Gastroesophageal sphincter (tissue), 4 donors: ENCODE measurements around the gene KLF13. TPM values are rescaled to one million over a fixed set of nuclear protein-coding genes. Genes with fewer than 3 reads are reported as not detected.

ENCODE experiments used
- ATAC-seq: fragments of 150-250 bp; one replicate; pipeline ENCODE4 v1.9.1; 2016; ENCODE audit warnings: mild to moderate bottlenecking, moderate library complexity
- H3K27ac ChIP-seq, 4 donors: fragments of 200-600 bp; sonication (generic) in 3 of 4; 1 replicate in 3 of 4; 2 replicates in 1 of 4; pipeline ENCODE4 v1.5.1; 2016 to 2019
- H3K27me3 ChIP-seq: fragments of 200-600 bp; sonication (generic); one replicate; pipeline ENCODE4 v1.5.1; 2019
- H3K36me3 ChIP-seq, 2 donors: fragments of 200-600 bp; sonication (generic); one replicate each; pipeline ENCODE4 v1.5.1; 2019; ENCODE audit warnings: control low read depth in 1 of 2
- H3K4me1 ChIP-seq, 3 donors: fragments of 200-600 bp; sonication (generic); 1 replicate in 2 of 3; 2 replicates in 1 of 3; pipeline ENCODE4 v1.5.1; 2016 to 2019; ENCODE audit warnings: control low read depth in 2 of 3
- H3K4me3 ChIP-seq, 2 donors: fragments of 200-600 bp; sonication (generic); one replicate each; pipeline ENCODE4 v1.5.1; 2019; ENCODE audit warnings: mild to moderate bottlenecking in 1 of 2, moderate library complexity in 1 of 2
- H3K9me3 ChIP-seq, 3 donors: fragments of 200-600 bp; sonication (generic); one replicate each; pipeline ENCODE4 v1.5.1; 2017 to 2019; ENCODE audit warnings: control low read depth in 2 of 3
- EP300 ChIP-seq: sonication (generic); formaldehyde crosslinking; IDR thresholded peaks from one replicate; pipeline ENCODE4 v1.6.1; 2017; ENCODE audit warnings: antibody characterized with exemption, mild to moderate bottlenecking
- POLR2A ChIP-seq, 2 donors: fragments of 450-650 bp; IDR thresholded peaks; one replicate each; pipeline ENCODE4 v1.6.1; 2017; ENCODE audit warnings: antibody characterized with exemption in 2 of 2, mild to moderate bottlenecking in 2 of 2, moderate library complexity in 1 of 2
- POLR2AphosphoS5 ChIP-seq: sonication (generic); formaldehyde crosslinking; IDR thresholded peaks from one replicate; pipeline ENCODE4 v1.6.1; 2017; ENCODE audit warnings: antibody characterized with exemption
- WGBS, 2 donors: methylation state at CpG; one replicate each; pipeline ENCODE4 v1.1.5; 2018; ENCODE audit warnings: low coverage in 1 of 2; 5-methylcytosine and 5-hydroxymethylcytosine counted together
- total RNA-seq, 4 donors: library from RNA; depleted of rRNA; stranded (reverse); fragments of >200 nt; gene quantifications; one replicate each; pipeline ENCODE4 v1.1.0, GENCODE V29; 2016
- TF ChIP-seq, protein P1 (sequence below), 4 experiments: fragments of 200-600 bp in 2 of 4; fragments of 450-650 bp in 2 of 4; sonication (generic) in 1 of 4; IDR thresholded peaks; one replicate each; pipeline ENCODE4 v1.5.1; 2017 to 2019; ENCODE audit warnings: antibody characterized with exemption in 4 of 4, mild to moderate bottlenecking in 2 of 4, moderate library complexity in 2 of 4

The KLF13 gene
- total RNA-seq, 4 donors from 2014 or later, result 49.7 to 106 (median 76.1) TPM

DNA sequence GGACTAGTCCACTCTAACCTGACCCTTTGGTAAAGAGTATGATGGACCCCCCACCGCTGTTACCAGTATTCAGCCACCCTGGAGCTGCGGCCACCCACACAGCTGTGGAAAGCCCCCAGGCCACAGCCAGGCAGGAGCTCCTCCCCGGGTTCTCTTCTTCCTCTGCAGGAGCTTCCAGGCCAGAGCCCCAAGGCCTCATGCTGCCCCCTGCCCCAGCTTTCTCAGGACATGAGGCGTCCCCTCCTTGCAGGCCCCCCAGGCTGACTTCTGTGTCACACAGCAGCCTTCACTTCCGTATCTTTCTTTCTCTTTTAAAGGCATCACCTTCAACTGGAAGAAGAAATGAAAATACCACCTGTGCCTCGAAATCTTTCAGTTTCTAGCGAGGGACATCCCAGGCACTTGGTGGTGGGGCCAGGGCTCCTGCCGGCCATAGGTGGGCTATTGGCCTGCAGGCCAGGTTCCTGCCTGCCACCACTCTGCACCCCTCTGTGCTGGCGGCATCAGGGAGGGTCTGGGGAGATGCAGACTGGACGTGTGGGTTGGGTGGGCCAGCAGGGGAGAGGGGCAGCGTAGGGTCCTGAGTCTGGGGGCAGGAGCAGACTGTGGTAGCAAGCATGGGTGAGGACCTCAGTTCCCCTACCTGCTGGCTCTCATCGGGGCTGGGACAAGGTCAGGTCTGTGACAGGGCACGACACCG is 19.9 kb downstream of the KLF13 start:
- TF ChIP-seq EP300 (no peak), POLR2A (IDR thresholded peaks at IDR 0.05) (no peak), POLR2AphosphoS5 (no peak)
- TF ChIP-seq, protein P1, sequence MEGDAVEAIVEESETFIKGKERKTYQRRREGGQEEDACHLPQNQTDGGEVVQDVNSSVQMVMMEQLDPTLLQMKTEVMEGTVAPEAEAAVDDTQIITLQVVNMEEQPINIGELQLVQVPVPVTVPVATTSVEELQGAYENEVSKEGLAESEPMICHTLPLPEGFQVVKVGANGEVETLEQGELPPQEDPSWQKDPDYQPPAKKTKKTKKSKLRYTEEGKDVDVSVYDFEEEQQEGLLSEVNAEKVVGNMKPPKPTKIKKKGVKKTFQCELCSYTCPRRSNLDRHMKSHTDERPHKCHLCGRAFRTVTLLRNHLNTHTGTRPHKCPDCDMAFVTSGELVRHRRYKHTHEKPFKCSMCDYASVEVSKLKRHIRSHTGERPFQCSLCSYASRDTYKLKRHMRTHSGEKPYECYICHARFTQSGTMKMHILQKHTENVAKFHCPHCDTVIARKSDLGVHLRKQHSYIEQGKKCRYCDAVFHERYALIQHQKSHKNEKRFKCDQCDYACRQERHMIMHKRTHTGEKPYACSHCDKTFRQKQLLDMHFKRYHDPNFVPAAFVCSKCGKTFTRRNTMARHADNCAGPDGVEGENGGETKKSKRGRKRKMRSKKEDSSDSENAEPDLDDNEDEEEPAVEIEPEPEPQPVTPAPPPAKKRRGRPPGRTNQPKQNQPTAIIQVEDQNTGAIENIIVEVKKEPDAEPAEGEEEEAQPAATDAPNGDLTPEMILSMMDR (IDR thresholded peaks at IDR 0.05), result no peak
- Histone ChIP-seq H3K36me3 (peaks cover 0 to 17% of the 10 kb centered on the region in 2 donors), H3K4me3 (no peak overlapping the region), H3K4me1 (peaks cover 13 to 100% (median 81%) of the 10 kb centered on the region in 3 donors), H3K27me3 (no peaks in the 10 kb centered on the region), H3K9me3 (no peaks in the 10 kb centered on the region), H3K27ac (peak overlapping the region in 3 of 4 donors; percentile 67 to 86 (median 73))
- ATAC-seq, result no peak
- 65% methylated on average over 3 of the region's 14 CpGs; no CpG with 5 or more reads in 1 of the 2 donors for WGBS, 2 donors

DNA sequence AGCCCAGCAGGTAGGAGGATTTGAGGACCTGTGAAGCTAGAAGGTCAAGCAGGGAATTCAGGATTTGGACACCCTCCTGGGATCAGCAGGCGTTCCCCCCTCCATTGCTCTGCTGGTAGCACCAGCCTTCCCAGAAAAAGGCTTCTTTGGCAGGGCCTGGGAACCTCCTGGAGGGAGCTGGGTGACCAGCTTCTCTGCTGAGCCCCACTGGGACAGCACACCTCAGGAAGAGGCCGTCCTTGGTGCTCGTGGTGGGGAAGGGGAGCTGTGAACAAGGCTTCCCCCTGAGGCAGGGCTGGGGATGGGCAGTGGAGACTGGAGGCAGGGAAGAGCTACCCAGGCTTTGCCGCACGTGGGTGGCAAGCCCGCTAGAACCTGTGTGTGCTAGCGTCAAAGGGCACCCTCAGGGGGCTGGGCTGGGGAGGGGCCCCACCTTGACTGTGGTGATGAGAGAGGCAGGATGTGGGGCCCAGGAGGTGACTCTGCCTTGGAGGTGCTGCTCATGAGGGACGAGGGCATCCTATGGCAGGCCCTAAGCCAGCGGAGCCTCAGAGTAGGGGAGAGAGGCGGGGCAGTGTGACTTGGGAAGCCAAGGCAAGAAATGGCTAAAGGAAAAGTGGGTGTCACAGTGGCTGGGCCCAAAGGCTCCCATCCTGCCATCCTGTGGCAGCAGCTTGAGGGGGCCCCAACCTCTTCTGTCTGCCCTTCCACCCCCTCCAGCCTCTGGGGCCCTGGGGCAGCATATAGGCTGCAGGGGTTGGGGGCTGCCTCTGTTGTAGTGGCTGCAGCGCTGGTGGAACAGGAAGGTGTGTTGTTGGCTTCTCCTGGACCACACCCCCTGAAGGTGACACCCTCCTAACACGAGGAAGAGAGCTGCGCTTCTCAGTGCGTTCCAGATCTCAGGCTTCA is 20.7 kb downstream of the KLF13 start:
- ATAC-seq, result no peak
- H3K27ac ChIP-seq, result peak overlapping the region in 3 of 4 donors; percentile 36 to 86 (median 73)
- WGBS, 2 donors, result 83 to 100% methylated on average over 2 to 3 of the region's 14 CpGs

DNA sequence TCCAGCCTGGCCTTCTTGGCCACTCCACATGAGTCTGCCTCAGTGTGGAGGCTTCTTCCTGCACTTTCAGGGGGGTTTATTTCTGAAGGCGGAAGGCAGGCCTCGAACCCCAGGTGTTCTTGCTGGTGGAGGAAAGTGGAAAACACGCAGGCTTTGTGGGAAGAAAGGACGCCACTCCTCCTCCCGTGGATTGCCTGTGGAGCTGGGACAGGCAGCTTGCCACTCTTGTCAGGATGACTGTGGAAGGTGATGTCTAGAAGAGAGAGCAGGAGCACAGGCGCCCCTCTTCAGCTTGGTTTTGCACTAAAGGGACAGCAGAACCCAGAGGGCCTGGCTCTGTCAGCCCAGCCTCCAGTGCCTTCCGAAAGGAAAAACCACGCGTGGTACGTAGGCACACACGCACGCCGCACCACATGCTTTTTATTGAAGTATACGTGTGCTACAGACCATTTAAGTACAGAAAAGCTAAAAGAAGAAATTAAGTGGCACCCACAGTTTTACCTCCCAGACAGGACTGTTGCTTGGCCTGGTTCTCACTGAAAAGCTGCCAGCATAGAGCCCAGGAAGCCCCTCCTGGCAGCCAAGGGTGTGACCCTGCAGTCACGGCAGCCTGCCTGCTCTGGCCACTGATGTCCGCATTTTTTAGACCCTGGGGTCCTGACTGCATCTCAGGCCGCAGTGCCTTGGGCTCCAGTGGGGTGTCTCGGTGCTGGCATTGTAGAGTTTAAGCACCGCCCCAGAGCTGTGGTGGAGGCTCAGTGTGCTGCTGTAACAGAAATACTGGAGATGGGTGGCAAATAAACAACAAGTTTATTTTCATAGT is 21.6 kb downstream of the KLF13 start:
- Histone ChIP-seq H3K4me1 (peaks cover 23 to 100% (median 91%) of the 10 kb centered on the region in 3 donors), H3K4me3 (no peak overlapping the region), H3K27me3 (no peaks in the 10 kb centered on the region), H3K36me3 (peaks cover 0 to 17% of the 10 kb centered on the region in 2 donors), H3K27ac (peak overlapping the region in 2 of 4 donors; percentile 73 to 86), H3K9me3 (no peaks in the 10 kb centered on the region)
- TF ChIP-seq, protein P1 (IDR thresholded peaks at IDR 0.05), result no peak
- TF ChIP-seq EP300 (no peak), POLR2A (IDR thresholded peaks at IDR 0.05) (no peak), POLR2AphosphoS5 (no peak)
- ATAC-seq, result no peak
- WGBS, 2 donors, result 60 to 75% methylated on average over 1 to 4 of the region's 19 CpGs

More for the DNA sequence above, 20.7 kb downstream of the KLF13 start:
- Histone ChIP-seq H3K4me3 (no peak overlapping the region), H3K9me3 (no peaks in the 10 kb centered on the region), H3K4me1 (peaks cover 15 to 100% (median 89%) of the 10 kb centered on the region in 3 donors), H3K27me3 (no peaks in the 10 kb centered on the region), H3K36me3 (peaks cover 0 to 17% of the 10 kb centered on the region in 2 donors)
- TF ChIP-seq, protein P1 (IDR thresholded peaks at IDR 0.05), result no peak
- TF ChIP-seq POLR2A (IDR thresholded peaks at IDR 0.05) (no peak), POLR2AphosphoS5 (no peak), EP300 (no peak)

DNA sequence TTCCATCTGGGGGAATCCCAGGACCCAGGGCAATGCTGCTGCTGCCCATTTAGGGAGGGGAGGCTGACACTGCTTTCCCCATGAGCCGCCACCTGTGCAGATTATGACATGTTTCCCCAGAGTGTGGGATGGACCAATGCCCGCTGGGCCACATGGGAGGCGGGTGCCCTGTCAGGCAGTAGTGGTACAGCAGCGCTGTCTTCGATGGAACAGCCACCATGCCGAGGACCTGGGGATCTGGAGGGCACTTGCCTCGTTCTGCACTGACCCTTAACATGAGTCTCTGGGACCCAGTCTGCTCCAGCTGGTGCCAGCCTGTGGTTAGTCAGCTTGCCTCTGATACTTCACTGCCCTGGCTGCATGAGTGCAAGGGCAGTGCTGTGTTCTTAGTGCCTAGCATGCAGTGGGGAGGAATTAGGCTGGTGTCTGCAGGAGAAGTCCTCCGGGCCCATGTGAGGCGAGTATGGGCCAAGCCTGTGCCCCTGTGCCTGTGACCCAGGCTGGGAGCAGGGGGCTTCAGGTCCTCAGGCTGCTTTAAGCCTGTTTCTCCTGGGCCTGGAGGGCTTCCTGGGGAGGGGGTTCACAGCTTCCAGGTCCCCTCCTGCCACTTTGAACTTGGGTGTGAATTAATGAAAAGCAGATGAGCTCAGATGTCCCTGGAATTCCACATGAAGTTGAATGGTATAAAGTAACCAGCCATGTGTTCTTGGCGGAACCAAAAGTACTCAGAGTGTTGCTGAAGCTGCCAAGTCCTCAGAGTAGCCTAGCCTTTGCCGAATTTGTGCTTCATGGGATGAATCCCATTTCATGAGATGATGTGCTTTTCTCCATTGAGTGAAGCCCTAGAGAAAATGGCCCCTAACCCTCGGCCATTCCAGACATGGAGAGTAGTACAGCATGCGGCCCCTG is 22.9 kb downstream of the KLF13 start:
- H3K36me3 ChIP-seq, result peaks cover 0 to 17% of the 10 kb centered on the region in 2 donors
- peak overlapping the region in 3 of 4 donors; percentile 61 to 86 (median 73) for H3K27ac ChIP-seq
- H3K9me3 ChIP-seq, result no peaks in the 10 kb centered on the region
- no peaks in the 10 kb centered on the region for H3K27me3 ChIP-seq
- 40% methylated on average over 1 of the region's 13 CpGs; no CpG with 5 or more reads in 1 of the 2 donors for WGBS, 2 donors
- ATAC-seq, result no peak
- H3K4me1 ChIP-seq, result peaks cover 20 to 100% (median 91%) of the 10 kb centered on the region in 3 donors
- H3K4me3 ChIP-seq, result no peak overlapping the region
- peak; percentile 5 for TF ChIP-seq POLR2AphosphoS5
- no peak for TF ChIP-seq POLR2A (IDR thresholded peaks at IDR 0.05)
- TF ChIP-seq EP300, result no peak
- TF ChIP-seq, protein P1 (IDR thresholded peaks at IDR 0.05), result no peak
